ENCODE results near the gene TNFAIP2. TPM values are rescaled to one million over a fixed set of nuclear protein-coding genes. Genes with fewer than 3 reads are reported as not detected.

TNFAIP2 gene
- total and polyA plus RNA-seq, 9 of the 15 experiments (the other 6 are each of a cell fraction or from before 2014, with no cell fraction given): 22.6 to 68.6 (median 44.6) TPM

- intact Hi-C loops (cut with micrococcal nuclease): no loop called here
- H3K27ac ChIP-seq (ENCODE audit: extremely low read depth, low read depth, low read length): peak overlapping the region; percentile 84
- POLR2A ChIA-PET: interaction anchor here (0.6 to 2.0 kb wide), 3 partner anchors 11 to 29 kb away, joined by 3 to 7 read pairs (median 4); no protein-coding TSS in a partner anchor
Observed at GRCh38 chr14:103099733-103100280, 23.5 kb upstream of the TNFAIP2 start.

More at GRCh38 chr14:103099733-103100280, 23.5 kb upstream of the TNFAIP2 start:
- Histone ChIP-seq H3K4me1 (replicated peaks in 1 of 2; ENCODE audit: control insufficient read depth in 2 of 2, insufficient read depth in 2 of 2, low read length in 2 of 2) (peaks cover 26 to 85% of the 10 kb centered on the region in 2 experiments), H2AFZ (ENCODE audit: low read depth, low read length) (peak overlapping the region; percentile 94), H3K36me3 (ENCODE audit: control insufficient read depth, insufficient read depth, low read length) (peaks cover 6% of the 10 kb centered on the region; the same call in 1 of the 3 replicates), H3K27me3 (ENCODE audit: control insufficient read depth in 2 of 2, insufficient read depth in 2 of 2, low read length in 2 of 2) (no peaks in the 10 kb centered on the region), H4K20me1 (replicated peaks; ENCODE audit: control insufficient read depth, insufficient read depth, low read length) (no peaks in the 10 kb centered on the region), H3K4me2 (ENCODE audit: insufficient read depth, low read length) (peak overlapping the region; percentile 85), H3K9me1 (ENCODE audit: control insufficient read depth, insufficient read depth, low read length) (no peaks in the 10 kb centered on the region), H3K79me2 (ENCODE audit: control insufficient read depth, insufficient read depth, low read length) (peaks cover 11% of the 10 kb centered on the region; the same call in 2 of the 3 replicates), H3K9ac (ENCODE audit: insufficient read depth in 1 of 2, low read depth in 2 of 2, low read length in 2 of 2) (peak overlapping the region; percentile 62 to 91; a peak in 3 of 4 replicates), H3K4me3 (peak overlapping the region; percentile 29), H3K9me3 (replicated peaks; ENCODE audit: control insufficient read depth, insufficient read depth, low read depth, low read length) (no peaks in the 10 kb centered on the region)
- WGBS (ENCODE audit: insufficient coverage, low coverage, missing lambda C conversion rate): 45% methylated on average over 2 of the region's 8 CpGs
- CTCF ChIA-PET (ENCODE audit: low intra/inter-chr PET ratio): no interaction called here
- FAIRE-seq: peak; percentile 23
- BruUV-seq (replicated peaks): no TSS peak
- peak in 1 of 4 experiments; percentile 28 for DNase-seq (ENCODE audit: extremely low read depth in 1 of 4, low spot score in 3 of 4)
- ATAC-seq: peak; percentile 53
- TF ChIP-seq L3MBTL2 (IDR thresholded peaks at IDR 0.05): 0 out of 2 replicates have a peak, but pooled peaks have one; percentile 2
- no peak for TF ChIP-seq RBM22 (IDR thresholded peaks at IDR 0.05; ENCODE audit: low read depth, low read length, poor library complexity, severe bottlenecking)
- peak; percentile 2; the same call in 1 of the 2 replicates for TF ChIP-seq ZNF592 (IDR thresholded peaks at IDR 0.05)
- TF ChIP-seq CSDE1 (IDR thresholded peaks at IDR 0.05): no peak
- in situ Hi-C loops (cut with MboI): loop anchor here (10.0 kb wide), 1 partner anchor 195 kb away; no protein-coding TSS in a partner anchor

Measured in K562 (cell line).